Spinal cord (tissue), 10 donors: ENCODE results near the gene RGCC. TPM values are rescaled to one million over a fixed set of nuclear protein-coding genes. Genes with fewer than 3 reads are reported as not detected.
"Not testable (repeated sequence)": the region's sequence is repeated elsewhere in the genome, so short reads cannot be mapped to it uniquely, and the experiment has no call there.

Source experiments
- DNase-seq, 6 donors: peaks; one replicate each; pipeline versions ENCODE4 v3.0.0 to v3.0.0-alpha.2; 2013 to 2015; ENCODE audit warnings: low spot score in 6 of 6, low read depth in 4 of 6
- H3K27ac ChIP-seq: one replicate; pipeline ENCODE4 v1.5.1; 2013; ENCODE audit warnings: low read depth, low read length, control low read depth
- H3K27me3 ChIP-seq: one replicate; pipeline ENCODE4 v1.6.1; 2013; ENCODE audit warnings: low read length; ENCODE audit not compliant: control insufficient read depth, insufficient read depth
- H3K36me3 ChIP-seq: one replicate; pipeline ENCODE4 v1.6.1; 2013; ENCODE audit warnings: low read length; ENCODE audit not compliant: control insufficient read depth, insufficient read depth
- H3K4me1 ChIP-seq: one replicate; pipeline ENCODE4 v1.6.1; 2013; ENCODE audit warnings: low read length; ENCODE audit not compliant: control insufficient read depth, insufficient read depth
- H3K4me3 ChIP-seq: one replicate; pipeline ENCODE4 v1.5.1; 2013; ENCODE audit warnings: low read depth, low read length, control low read depth
- H3K9me3 ChIP-seq: one replicate; pipeline ENCODE4 v1.6.1; 2013; ENCODE audit warnings: low read length; ENCODE audit not compliant: control insufficient read depth, insufficient read depth
- WGBS: methylation state at CpG from one replicate; pipeline ENCODE4 v1.1.5; 2013; ENCODE audit warnings: missing lambda C conversion rate; ENCODE audit not compliant: insufficient coverage; 5-methylcytosine and 5-hydroxymethylcytosine counted together
- polyA plus RNA-seq, 2 donors: library from polyadenylated mRNA; unstranded; fragments of 120-200 nt; gene quantifications; one replicate each; pipeline ENCODE4 v1.2.1, GENCODE V29; 2013; ENCODE audit not compliant: insufficient read length in 2 of 2
- total RNA-seq, 2 donors: library from RNA; depleted of rRNA in 1 of 2; stranded (reverse); fragments of 120-200 nt in 1 of 2; fragments of >200 nt in 1 of 2; gene quantifications; one replicate each; pipeline versions ENCODE4 v1.2.3 to v1.2.4, GENCODE V29; 2013 to 2014
- donor health status: healthy.

Gene RGCC
- total and polyA plus RNA-seq, 4 donors = 56.3 to 86.3 (median 62.9) TPM

GRCh38 chr13:41504657-41505056, 47.3 kb downstream of the RGCC start:
- not testable (repeated sequence) for H3K27me3 ChIP-seq, DNase-seq, H3K4me3 ChIP-seq, H3K4me1 ChIP-seq, H3K27ac ChIP-seq, H3K9me3 ChIP-seq, H3K36me3 ChIP-seq

GRCh38 chr13:41505209-41505835, 48.0 kb downstream of the RGCC start:
- Histone ChIP-seq H3K4me1 (no peaks in the 10 kb centered on the region), H3K27me3 (no peaks in the 10 kb centered on the region), H3K36me3 (no peaks in the 10 kb centered on the region), H3K27ac (no peak overlapping the region), H3K9me3 (peaks cover 2% of the 10 kb centered on the region), H3K4me3 (no peak overlapping the region)
- no peak for DNase-seq
- WGBS = 100% methylated on average over 1 of the region's 2 CpGs

- peaks cover 6% of the 10 kb centered on the region for H3K9me3 ChIP-seq
- H3K4me3 ChIP-seq = no peak overlapping the region
- no peaks in the 10 kb centered on the region for H3K36me3 ChIP-seq
- H3K27ac ChIP-seq = no peak overlapping the region
- H3K27me3 ChIP-seq = no peaks in the 10 kb centered on the region
- WGBS = no CpG with 5 or more reads among the region's 1 CpG
- DNase-seq = no peak
- no peaks in the 10 kb centered on the region for H3K4me1 ChIP-seq
These were observed 49.0 kb downstream of the RGCC start for GRCh38 chr13:41506312-41506711.

GRCh38 chr13:41509971-41510370, 52.6 kb downstream of the RGCC start:
- no peak overlapping the region for H3K27ac ChIP-seq
- H3K4me1 ChIP-seq = no peaks in the 10 kb centered on the region
- H3K36me3 ChIP-seq = no peaks in the 10 kb centered on the region
- WGBS = 80% methylated on average over 2 of the region's 3 CpGs
- no peak for DNase-seq
- no peak overlapping the region for H3K4me3 ChIP-seq
- no peaks in the 10 kb centered on the region for H3K27me3 ChIP-seq
- peaks cover 4% of the 10 kb centered on the region for H3K9me3 ChIP-seq

GRCh38 chr13:41511827-41512226, 54.5 kb downstream of the RGCC start:
- no peak for DNase-seq
- Histone ChIP-seq H3K27me3 (no peaks in the 10 kb centered on the region), H3K9me3 (peaks cover 4% of the 10 kb centered on the region), H3K27ac (no peak overlapping the region), H3K4me1 (no peaks in the 10 kb centered on the region), H3K36me3 (no peaks in the 10 kb centered on the region), H3K4me3 (no peak overlapping the region)
- no CpG with 5 or more reads among the region's 1 CpG for WGBS

GRCh38 chr13:41512441-41512840, 55.1 kb downstream of the RGCC start:
- H3K9me3 ChIP-seq = peaks cover 4% of the 10 kb centered on the region
- H3K27me3 ChIP-seq = no peaks in the 10 kb centered on the region
- 80% methylated on average over 2 of the region's 9 CpGs for WGBS
- no peak for DNase-seq
- no peak overlapping the region for H3K27ac ChIP-seq
- no peaks in the 10 kb centered on the region for H3K36me3 ChIP-seq
- no peaks in the 10 kb centered on the region for H3K4me1 ChIP-seq
- H3K4me3 ChIP-seq = no peak overlapping the region

GRCh38 chr13:41513600-41513999, 56.2 kb downstream of the RGCC start:
- DNase-seq = no peak
- 97% methylated on average over 10 of the region's 11 CpGs for WGBS
- no peak overlapping the region for H3K27ac ChIP-seq

GRCh38 chr13:41514853-41515395, 57.6 kb downstream of the RGCC start:
- DNase-seq = no peak
- no peak overlapping the region for H3K27ac ChIP-seq
- H3K9me3 ChIP-seq = peaks cover 4% of the 10 kb centered on the region
- H3K36me3 ChIP-seq = no peaks in the 10 kb centered on the region
- H3K4me3 ChIP-seq = no peak overlapping the region
- H3K27me3 ChIP-seq = no peaks in the 10 kb centered on the region
- 80% methylated on average over 6 of the region's 7 CpGs for WGBS
- H3K4me1 ChIP-seq = no peaks in the 10 kb centered on the region

More at GRCh38 chr13:41513600-41513999, 56.2 kb downstream of the RGCC start:
- peaks cover 4% of the 10 kb centered on the region for H3K9me3 ChIP-seq
- H3K4me3 ChIP-seq = no peak overlapping the region
- H3K36me3 ChIP-seq = no peaks in the 10 kb centered on the region
- no peaks in the 10 kb centered on the region for H3K4me1 ChIP-seq
- no peaks in the 10 kb centered on the region for H3K27me3 ChIP-seq

GRCh38 chr13:41515491-41516139, 58.3 kb downstream of the RGCC start:
- DNase-seq = no peak
- Histone ChIP-seq H3K27ac (no peak overlapping the region), H3K4me3 (no peak overlapping the region), H3K27me3 (no peaks in the 10 kb centered on the region), H3K9me3 (peaks cover 2% of the 10 kb centered on the region), H3K36me3 (no peaks in the 10 kb centered on the region), H3K4me1 (no peaks in the 10 kb centered on the region)
- WGBS = 90% methylated on average over 11 of the region's 15 CpGs

GRCh38 chr13:41516166-41516565, 58.8 kb downstream of the RGCC start:
- Histone ChIP-seq H3K4me1 (no peaks in the 10 kb centered on the region), H3K9me3 (no peaks in the 10 kb centered on the region), H3K4me3 (no peak overlapping the region), H3K36me3 (no peaks in the 10 kb centered on the region), H3K27me3 (no peaks in the 10 kb centered on the region), H3K27ac (no peak overlapping the region)
- DNase-seq = no peak
- WGBS = 100% methylated on average over 3 of the region's 3 CpGs
